ENCODE measurements around the gene CCDC191. TPM values are rescaled to one million over a fixed set of nuclear protein-coding genes. Genes with fewer than 3 reads are reported as not detected.

The CCDC191 gene
- total RNA-seq, 1 donor from 2014 or later = 1.6 TPM

GRCh38 chr3:113927556-113927955 lies 128.8 kb downstream of the CCDC191 start:
- Histone ChIP-seq H3K4me3 (ENCODE audit: low read depth, low read length) (no peak overlapping the region), H3K27me3 (ENCODE audit: control insufficient read depth, insufficient read depth, low read length) (no peaks in the 10 kb centered on the region), H3K36me3 (ENCODE audit: control insufficient read depth, insufficient read depth, low read length) (no peaks in the 10 kb centered on the region)
- TF ChIP-seq, protein P1, sequence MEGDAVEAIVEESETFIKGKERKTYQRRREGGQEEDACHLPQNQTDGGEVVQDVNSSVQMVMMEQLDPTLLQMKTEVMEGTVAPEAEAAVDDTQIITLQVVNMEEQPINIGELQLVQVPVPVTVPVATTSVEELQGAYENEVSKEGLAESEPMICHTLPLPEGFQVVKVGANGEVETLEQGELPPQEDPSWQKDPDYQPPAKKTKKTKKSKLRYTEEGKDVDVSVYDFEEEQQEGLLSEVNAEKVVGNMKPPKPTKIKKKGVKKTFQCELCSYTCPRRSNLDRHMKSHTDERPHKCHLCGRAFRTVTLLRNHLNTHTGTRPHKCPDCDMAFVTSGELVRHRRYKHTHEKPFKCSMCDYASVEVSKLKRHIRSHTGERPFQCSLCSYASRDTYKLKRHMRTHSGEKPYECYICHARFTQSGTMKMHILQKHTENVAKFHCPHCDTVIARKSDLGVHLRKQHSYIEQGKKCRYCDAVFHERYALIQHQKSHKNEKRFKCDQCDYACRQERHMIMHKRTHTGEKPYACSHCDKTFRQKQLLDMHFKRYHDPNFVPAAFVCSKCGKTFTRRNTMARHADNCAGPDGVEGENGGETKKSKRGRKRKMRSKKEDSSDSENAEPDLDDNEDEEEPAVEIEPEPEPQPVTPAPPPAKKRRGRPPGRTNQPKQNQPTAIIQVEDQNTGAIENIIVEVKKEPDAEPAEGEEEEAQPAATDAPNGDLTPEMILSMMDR (IDR thresholded peaks at IDR 0.05; ENCODE audit: insufficient read depth, low read length, severe bottlenecking) = no peak
- peak; percentile 91 for FAIRE-seq
- DNase-seq (ENCODE audit: low read depth) = no peak

- Histone ChIP-seq H3K36me3 (ENCODE audit: control insufficient read depth, insufficient read depth, low read length) (no peaks in the 10 kb centered on the region), H3K27me3 (ENCODE audit: control insufficient read depth, insufficient read depth, low read length) (no peaks in the 10 kb centered on the region), H3K4me3 (ENCODE audit: low read depth, low read length) (no peak overlapping the region)
- FAIRE-seq (no peak), DNase-seq (ENCODE audit: low read depth) (peak; percentile 55)
- TF ChIP-seq, protein P1 (IDR thresholded peaks at IDR 0.05; ENCODE audit: insufficient read depth, low read length, severe bottlenecking) = no peak
Measured at GRCh38 chr3:113914646-113915045, 141.7 kb downstream of the CCDC191 start.

Other genes with a start within 250 kb of the CCDC191 start
- 1.1 and 1.3 TPM in 2 replicates for gene GRAMD1C, start 217.7 kb downstream of the CCDC191 start, total RNA-seq
- 1.3 TPM in 2 replicates for gene ZDHHC23, start 108.5 kb downstream of the CCDC191 start, total RNA-seq
- gene QTRT2, start 211 bp upstream of the CCDC191 start, total RNA-seq = 18.9 and 20.5 TPM in 2 replicates
- not detected in 2 replicates for gene DRD3, start 122.5 kb upstream of the CCDC191 start, total RNA-seq
- not detected in 2 replicates for gene ZNF80, start 181.1 kb upstream of the CCDC191 start, total RNA-seq
- not detected in 2 replicates for gene TIGIT, start 237.5 kb upstream of the CCDC191 start, total RNA-seq